K562 (cell line): ENCODE measurements around the gene IGFBP4. TPM values are rescaled to one million over a fixed set of nuclear protein-coding genes. Genes with fewer than 3 reads are reported as not detected.

Source experiments
- BCLAF1 ChIP-seq, 2 experiments: fragments of 450-650 bp in 1 of 2; IDR thresholded peaks; 2 replicates each; pipeline ENCODE4 v1.6.1; 2011 to 2017; ENCODE audit warnings: low read depth in 2 of 2, antibody characterized with exemption in 1 of 2, borderline replicate concordance in 1 of 2, low read length in 1 of 2, mild to moderate bottlenecking in 1 of 2, mixed read lengths in 1 of 2; ENCODE audit not compliant: control insufficient read depth in 1 of 2
- CREM ChIP-seq: IDR thresholded peaks from 2 replicates; pipeline ENCODE4 v1.6.1; 2014; ENCODE audit warnings: antibody characterized with exemption, low read depth
- RBM39 ChIP-seq: fragments of 200-400 bp; formaldehyde crosslinking; optimal IDR thresholded peaks from 2 replicates; pipeline ENCODE3; 2018; ENCODE audit warnings: low read depth, low read length
- RHOXF2B ChIP-seq: fragments of 250-450 bp; sonication (Bioruptor Pico); conservative IDR thresholded peaks from 2 replicates; pipeline ENCODE4 v1.5.1; 2021
- SMARCA5 ChIP-seq: fragments of 450-650 bp; IDR thresholded peaks from 2 replicates; pipeline ENCODE4 v1.6.1; 2016
- SMARCE1 ChIP-seq: fragments of 450-650 bp; IDR thresholded peaks from 2 replicates; pipeline ENCODE4 v1.7.1; 2016; ENCODE audit warnings: mild to moderate bottlenecking
- ZHX1 ChIP-seq: fragments of 150-350 bp; conservative IDR thresholded peaks from 2 replicates; pipeline ENCODE4 v1.6.1; 2014; ENCODE audit warnings: low read length
- ZNF277 ChIP-seq: fragments of 250-450 bp; sonication (Bioruptor Pico); IDR thresholded peaks from 2 replicates; pipeline ENCODE4 v1.8.0; 2022; ENCODE audit warnings: inconsistent platforms, mild to moderate bottlenecking, moderate library complexity, borderline replicate concordance
- ZNF507 ChIP-seq: conservative IDR thresholded peaks from 2 replicates; pipeline ENCODE4 v1.6.1; 2017; ENCODE audit warnings: missing genetic modification characterization, missing compliant biosample characterization
- ZNF76 ChIP-seq: fragments of 250-450 bp; sonication (Bioruptor Pico); IDR thresholded peaks from 2 replicates; pipeline ENCODE4 v1.4.0; 2020; ENCODE audit warnings: mild to moderate bottlenecking, moderate library complexity, borderline replicate concordance
- polyA plus RNA-seq, 8 experiments: library from polyadenylated mRNA; depleted of rRNA in 4 of 8; stranded (reverse) in 5 of 8; unstranded in 3 of 8; fragments of >200 nt; fragmentation: Nextera tagmentation in 2 of 8; fragmentation: Illumina TruSeq in 1 of 8; extraction: Ambion mirVana in 2 of 8; extraction: Trizol in 1 of 8; gene quantifications; 2 replicates each; pipeline versions ENCODE4 v1.2.1 to v1.2.3, GENCODE V29; 2011 to 2014; ENCODE audit warnings: inconsistent platforms in 1 of 8, missing spikeins in 1 of 8
- total RNA-seq, 7 experiments: library from RNA; depleted of rRNA in 6 of 7; stranded (reverse); fragments of >200 nt in 6 of 7; fragmentation: Illumina TruSeq in 2 of 7; extraction: Trizol in 2 of 7; gene quantifications; 2 replicates each; pipeline versions ENCODE4 v1.2.1 to v1.2.3, GENCODE V29; 2011 to 2021; ENCODE audit warnings: low replicate concordance in 1 of 7
- TF ChIP-seq, protein P1 (sequence below): fragments of 250-450 bp; sonication (Bioruptor Pico); IDR thresholded peaks from 2 replicates; pipeline ENCODE4 v1.4.0; 2020; ENCODE audit warnings: mild to moderate bottlenecking, moderate library complexity, borderline replicate concordance
- TF ChIP-seq, protein P2 (sequence below): fragments of 250-450 bp; sonication (Bioruptor Pico); IDR thresholded peaks from 2 replicates; pipeline ENCODE4 v1.4.0; 2020; ENCODE audit warnings: mild to moderate bottlenecking
- TF ChIP-seq, protein P3 (sequence below), 3 experiments: IDR thresholded peaks in 2 of 3; conservative IDR thresholded peaks in 1 of 3; 2 replicates each; pipeline ENCODE4 v1.5.1; 2011 to 2012; ENCODE audit warnings: low read length in 3 of 3, mild to moderate bottlenecking in 3 of 3, control low read depth in 2 of 3, improper control_type of control experiment in 1 of 3, inconsistent platforms in 1 of 3, low read depth in 1 of 3, mixed read lengths in 1 of 3, moderate library complexity in 1 of 3; ENCODE audit not compliant: insufficient read depth in 2 of 3

Gene IGFBP4
- total and polyA plus RNA-seq, 9 of the 15 experiments (the other 6 are each of a cell fraction or from before 2014, with no cell fraction given) = 8.8 to 99.8 (median 18.6) TPM

DNA sequence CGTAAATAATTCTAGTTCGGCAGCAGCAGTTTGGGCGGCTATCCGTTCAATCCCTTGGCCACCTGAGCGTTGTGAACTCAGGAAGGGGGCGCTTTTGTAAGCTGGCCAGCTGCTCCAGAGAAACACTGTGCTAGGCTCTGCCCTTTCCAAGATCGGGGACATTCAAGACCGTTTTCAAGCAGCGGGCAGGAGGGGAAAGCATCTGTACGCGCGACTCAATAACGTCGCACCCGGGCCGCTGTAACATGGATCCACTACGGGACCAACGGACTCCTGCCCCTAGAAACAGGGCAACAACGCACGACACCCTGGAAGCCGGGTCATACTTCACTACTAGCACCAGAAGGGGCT, 26.0 kb upstream of the IGFBP4 start (continued):
- TF ChIP-seq, protein P1, sequence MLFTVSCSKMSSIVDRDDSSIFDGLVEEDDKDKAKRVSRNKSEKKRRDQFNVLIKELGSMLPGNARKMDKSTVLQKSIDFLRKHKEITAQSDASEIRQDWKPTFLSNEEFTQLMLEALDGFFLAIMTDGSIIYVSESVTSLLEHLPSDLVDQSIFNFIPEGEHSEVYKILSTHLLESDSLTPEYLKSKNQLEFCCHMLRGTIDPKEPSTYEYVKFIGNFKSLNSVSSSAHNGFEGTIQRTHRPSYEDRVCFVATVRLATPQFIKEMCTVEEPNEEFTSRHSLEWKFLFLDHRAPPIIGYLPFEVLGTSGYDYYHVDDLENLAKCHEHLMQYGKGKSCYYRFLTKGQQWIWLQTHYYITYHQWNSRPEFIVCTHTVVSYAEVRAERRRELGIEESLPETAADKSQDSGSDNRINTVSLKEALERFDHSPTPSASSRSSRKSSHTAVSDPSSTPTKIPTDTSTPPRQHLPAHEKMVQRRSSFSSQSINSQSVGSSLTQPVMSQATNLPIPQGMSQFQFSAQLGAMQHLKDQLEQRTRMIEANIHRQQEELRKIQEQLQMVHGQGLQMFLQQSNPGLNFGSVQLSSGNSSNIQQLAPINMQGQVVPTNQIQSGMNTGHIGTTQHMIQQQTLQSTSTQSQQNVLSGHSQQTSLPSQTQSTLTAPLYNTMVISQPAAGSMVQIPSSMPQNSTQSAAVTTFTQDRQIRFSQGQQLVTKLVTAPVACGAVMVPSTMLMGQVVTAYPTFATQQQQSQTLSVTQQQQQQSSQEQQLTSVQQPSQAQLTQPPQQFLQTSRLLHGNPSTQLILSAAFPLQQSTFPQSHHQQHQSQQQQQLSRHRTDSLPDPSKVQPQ (CRISPR knock-in tag) = no peak
- TF ChIP-seq RBM39 = peak; percentile 21
- no peak for TF ChIP-seq ZNF76 (CRISPR knock-in tag)
- TF ChIP-seq SMARCA5 = no peak
- no peak for TF ChIP-seq CREM
- TF ChIP-seq SMARCE1 = 0 out of 2 replicates have a peak, but pooled peaks have one; percentile 17
- TF ChIP-seq ZNF277 (CRISPR knock-in tag) = no peak
- no peak for TF ChIP-seq BCLAF1 (IDR thresholded peaks at IDR 0.05; ENCODE audit: borderline replicate concordance in 1 of 2, control insufficient read depth in 1 of 2, low read depth in 2 of 2, low read length in 1 of 2)
- no peak for TF ChIP-seq ZNF507 (tag)
- TF ChIP-seq, protein P2, sequence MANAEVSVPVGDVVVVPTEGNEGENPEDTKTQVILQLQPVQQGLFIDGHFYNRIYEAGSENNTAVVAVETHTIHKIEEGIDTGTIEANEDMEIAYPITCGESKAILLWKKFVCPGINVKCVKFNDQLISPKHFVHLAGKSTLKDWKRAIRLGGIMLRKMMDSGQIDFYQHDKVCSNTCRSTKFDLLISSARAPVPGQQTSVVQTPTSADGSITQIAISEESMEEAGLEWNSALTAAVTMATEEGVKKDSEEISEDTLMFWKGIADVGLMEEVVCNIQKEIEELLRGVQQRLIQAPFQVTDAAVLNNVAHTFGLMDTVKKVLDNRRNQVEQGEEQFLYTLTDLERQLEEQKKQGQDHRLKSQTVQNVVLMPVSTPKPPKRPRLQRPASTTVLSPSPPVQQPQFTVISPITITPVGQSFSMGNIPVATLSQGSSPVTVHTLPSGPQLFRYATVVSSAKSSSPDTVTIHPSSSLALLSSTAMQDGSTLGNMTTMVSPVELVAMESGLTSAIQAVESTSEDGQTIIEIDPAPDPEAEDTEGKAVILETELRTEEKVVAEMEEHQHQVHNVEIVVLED (CRISPR knock-in tag) = no peak
- TF ChIP-seq, protein P3, sequence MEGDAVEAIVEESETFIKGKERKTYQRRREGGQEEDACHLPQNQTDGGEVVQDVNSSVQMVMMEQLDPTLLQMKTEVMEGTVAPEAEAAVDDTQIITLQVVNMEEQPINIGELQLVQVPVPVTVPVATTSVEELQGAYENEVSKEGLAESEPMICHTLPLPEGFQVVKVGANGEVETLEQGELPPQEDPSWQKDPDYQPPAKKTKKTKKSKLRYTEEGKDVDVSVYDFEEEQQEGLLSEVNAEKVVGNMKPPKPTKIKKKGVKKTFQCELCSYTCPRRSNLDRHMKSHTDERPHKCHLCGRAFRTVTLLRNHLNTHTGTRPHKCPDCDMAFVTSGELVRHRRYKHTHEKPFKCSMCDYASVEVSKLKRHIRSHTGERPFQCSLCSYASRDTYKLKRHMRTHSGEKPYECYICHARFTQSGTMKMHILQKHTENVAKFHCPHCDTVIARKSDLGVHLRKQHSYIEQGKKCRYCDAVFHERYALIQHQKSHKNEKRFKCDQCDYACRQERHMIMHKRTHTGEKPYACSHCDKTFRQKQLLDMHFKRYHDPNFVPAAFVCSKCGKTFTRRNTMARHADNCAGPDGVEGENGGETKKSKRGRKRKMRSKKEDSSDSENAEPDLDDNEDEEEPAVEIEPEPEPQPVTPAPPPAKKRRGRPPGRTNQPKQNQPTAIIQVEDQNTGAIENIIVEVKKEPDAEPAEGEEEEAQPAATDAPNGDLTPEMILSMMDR (IDR thresholded peaks at IDR 0.05 in 2 of 3, conservative IDR thresholded peaks at IDR 0.05 in 1 of 3; ENCODE audit: insufficient read depth in 2 of 3, low read depth in 1 of 3, low read length in 3 of 3) = peak; percentile 19 to 41 (median 27); a peak in 4 of 6 replicates
- 0 out of 2 replicates have a peak, but pooled peaks have one; percentile 16 for TF ChIP-seq ZHX1
- no peak for TF ChIP-seq RHOXF2B
